ENCODE data around the gene IL13. TPM values are rescaled to one million over a fixed set of nuclear protein-coding genes. Genes with fewer than 3 reads are reported as not detected.
"Not testable (repeated sequence)": the region's sequence is repeated elsewhere in the genome, so short reads cannot be mapped to it uniquely, and the experiment has no call there.

The IL13 gene
- total and polyA plus RNA-seq, 2 donors from 2014 or later = not detected

GRCh38 chr5:132689513-132689912 is 31.5 kb downstream of the IL13 start:
- TF ChIP-seq CTCF (IDR thresholded peaks at IDR 0.05; ENCODE audit: borderline replicate concordance, extremely low read depth, insufficient read depth) = no peak
- Histone ChIP-seq H3K36me3 (ENCODE audit: control insufficient read depth in 2 of 3, insufficient read depth in 3 of 3, low read length in 3 of 3) (no peaks in the 10 kb centered on the region), H3K27me3 (ENCODE audit: control insufficient read depth, insufficient read depth, low read length) (no peaks in the 10 kb centered on the region), H3K27ac (ENCODE audit: low read depth in 2 of 2, low read length in 2 of 2) (no peak overlapping the region), H3K4me3 (ENCODE audit: low read length in 3 of 3) (no peak overlapping the region), H3K9ac (ENCODE audit: low read length in 3 of 3) (no peak overlapping the region), H3K9me3 (ENCODE audit: control insufficient read depth in 2 of 3, insufficient read depth in 1 of 3, low read length in 3 of 3) (no peaks in the 10 kb centered on the region), H3K4me1 (ENCODE audit: control insufficient read depth in 2 of 3, insufficient read depth in 2 of 3, low read depth in 1 of 3, low read length in 3 of 3) (no peaks in the 10 kb centered on the region)
- FAIRE-seq = no peak
- intact Hi-C loops (cut with DNase I) = no loop called here
- peak in 2 of 5 donors; percentile 47 to 64 for DNase-seq

DNA sequence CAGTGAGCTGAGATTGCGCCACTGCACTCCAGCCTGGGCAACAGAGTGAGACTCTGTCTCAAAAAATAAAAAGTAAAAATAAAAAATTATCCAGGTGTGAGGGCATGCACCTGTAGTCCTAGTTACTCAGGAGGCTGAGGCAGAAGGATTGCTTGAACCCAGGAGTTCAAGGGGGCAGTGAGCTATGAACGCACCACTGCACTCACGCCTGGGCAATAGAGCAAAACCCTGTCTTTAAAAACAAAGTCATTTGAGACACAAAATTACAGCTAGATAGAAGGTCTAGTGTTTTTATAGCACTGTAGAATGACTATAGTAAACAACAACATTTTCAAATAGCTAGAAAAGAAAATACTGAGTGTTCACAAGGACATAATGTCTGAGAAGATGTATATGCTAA is 32.2 kb downstream of the IL13 start:
- Histone ChIP-seq H3K9ac (ENCODE audit: low read length in 3 of 3) (no peak overlapping the region), H3K4me3 (ENCODE audit: low read length in 3 of 3) (no peak overlapping the region), H3K9me3 (ENCODE audit: control insufficient read depth in 2 of 3, insufficient read depth in 1 of 3, low read length in 3 of 3) (no peaks in the 10 kb centered on the region), H3K4me1 (ENCODE audit: control insufficient read depth in 2 of 3, insufficient read depth in 2 of 3, low read depth in 1 of 3, low read length in 3 of 3) (no peaks in the 10 kb centered on the region), H3K27ac (ENCODE audit: low read depth in 2 of 2, low read length in 2 of 2) (no peak overlapping the region), H3K36me3 (ENCODE audit: control insufficient read depth in 2 of 3, insufficient read depth in 3 of 3, low read length in 3 of 3) (no peaks in the 10 kb centered on the region), H3K27me3 (ENCODE audit: control insufficient read depth, insufficient read depth, low read length) (no peaks in the 10 kb centered on the region)
- FAIRE-seq = no peak
- no peak for TF ChIP-seq CTCF (IDR thresholded peaks at IDR 0.05; ENCODE audit: borderline replicate concordance, extremely low read depth, insufficient read depth)
- intact Hi-C loops (cut with DNase I) = no loop called here
- DNase-seq = peak in 3 of 5 donors; percentile 45 to 55 (median 55)

DNA sequence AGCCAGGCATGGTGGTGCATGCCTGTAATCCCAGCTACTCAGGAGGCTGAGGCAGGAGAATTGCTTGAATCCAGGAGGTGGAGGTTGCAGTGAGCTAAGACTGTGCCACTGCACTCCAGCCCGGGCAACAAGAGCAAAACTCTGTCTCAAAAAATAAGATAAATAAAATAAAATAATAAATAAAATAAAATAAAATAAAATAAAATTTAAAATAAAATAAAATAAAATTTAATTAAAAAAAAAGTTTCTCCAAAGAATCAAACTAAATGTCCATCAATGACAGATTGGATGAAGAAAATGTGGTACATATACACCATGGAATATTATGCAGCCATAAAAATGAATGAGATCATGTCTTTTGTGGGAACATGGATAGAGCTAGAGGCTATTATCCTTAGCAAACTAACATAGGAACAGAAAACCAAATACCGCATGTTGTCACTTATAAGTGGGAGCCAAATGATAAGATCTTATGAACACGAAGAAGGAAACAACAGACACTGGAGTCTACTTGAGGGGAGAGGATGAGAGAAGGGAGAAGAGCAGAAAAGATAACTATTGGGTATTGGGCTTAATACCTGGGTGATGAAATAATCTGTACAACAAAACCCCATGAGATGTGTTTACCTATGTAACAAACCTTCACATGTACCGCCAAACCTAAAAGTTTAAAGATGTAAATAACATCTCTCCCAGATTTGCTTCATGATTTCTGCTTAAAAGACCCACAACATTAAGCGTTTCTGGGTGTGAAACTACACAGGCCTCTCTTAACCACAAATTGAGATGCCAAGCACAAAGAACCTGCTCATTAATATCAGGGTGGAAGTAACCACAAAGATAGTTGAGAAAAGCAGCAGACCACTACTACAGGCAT is 34.0 kb downstream of the IL13 start:
- H3K4me3 ChIP-seq (ENCODE audit: low read length in 3 of 3); intact Hi-C loops (cut with DNase I); H3K27ac ChIP-seq (ENCODE audit: low read depth in 2 of 2, low read length in 2 of 2); H3K27me3 ChIP-seq (ENCODE audit: control insufficient read depth, insufficient read depth, low read length); H3K4me1 ChIP-seq (ENCODE audit: control insufficient read depth in 2 of 3, insufficient read depth in 2 of 3, low read depth in 1 of 3, low read length in 3 of 3); DNase-seq; H3K9ac ChIP-seq (ENCODE audit: low read length in 3 of 3); H3K36me3 ChIP-seq (ENCODE audit: control insufficient read depth in 2 of 3, insufficient read depth in 3 of 3, low read length in 3 of 3); H3K9me3 ChIP-seq (ENCODE audit: control insufficient read depth in 2 of 3, insufficient read depth in 1 of 3, low read length in 3 of 3): not testable (repeated sequence)
- peak; percentile 47 for FAIRE-seq

DNA sequence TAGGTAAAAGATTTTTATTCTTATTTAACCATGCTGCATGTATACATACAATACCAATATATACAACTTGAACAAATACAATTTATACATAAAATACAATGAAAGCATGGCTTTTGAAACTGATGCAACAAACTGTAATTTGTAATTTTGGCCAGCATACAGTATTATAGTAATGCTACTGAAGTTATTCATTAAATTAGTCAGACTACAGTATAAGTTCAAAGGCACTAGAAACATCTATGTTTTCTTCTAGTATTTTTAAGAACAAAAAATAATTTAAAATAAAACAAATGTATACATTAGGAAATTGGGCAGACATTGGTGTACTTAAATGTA is 34.6 kb downstream of the IL13 start:
- Histone ChIP-seq H3K36me3 (ENCODE audit: control insufficient read depth in 2 of 3, insufficient read depth in 3 of 3, low read length in 3 of 3) (peaks cover 0 to 5% (median 2%) of the 10 kb centered on the region in 3 donors), H3K9ac (ENCODE audit: low read length in 3 of 3) (no peak overlapping the region), H3K4me3 (ENCODE audit: low read length in 3 of 3) (no peak overlapping the region), H3K27me3 (ENCODE audit: control insufficient read depth, insufficient read depth, low read length) (no peaks in the 10 kb centered on the region), H3K4me1 (ENCODE audit: control insufficient read depth in 2 of 3, insufficient read depth in 2 of 3, low read depth in 1 of 3, low read length in 3 of 3) (no peaks in the 10 kb centered on the region), H3K9me3 (ENCODE audit: control insufficient read depth in 2 of 3, insufficient read depth in 1 of 3, low read length in 3 of 3) (no peaks in the 10 kb centered on the region), H3K27ac (ENCODE audit: low read depth in 2 of 2, low read length in 2 of 2) (no peak overlapping the region)
- intact Hi-C loops (cut with DNase I) = no loop called here
- no peak for FAIRE-seq
- TF ChIP-seq CTCF (IDR thresholded peaks at IDR 0.05; ENCODE audit: borderline replicate concordance, extremely low read depth, insufficient read depth) = no peak
- DNase-seq = no peak

Data from kidney (tissue), 14 donors.